H9 (cell line): ENCODE results near the gene PREX1. TPM values are rescaled to one million over a fixed set of nuclear protein-coding genes. Genes with fewer than 3 reads are reported as not detected.

ENCODE experiments used
- DNase-seq: peaks from one replicate; pipeline ENCODE4 v3.0.0-alpha.2; 2017
- H2AFZ ChIP-seq: one replicate; pipeline ENCODE4 v1.6.1; 2013; ENCODE audit warnings: mild to moderate bottlenecking, low read length, control low read depth, moderate library complexity
- H2AK5ac ChIP-seq: 2 replicates; pipeline ENCODE4 v1.6.1; 2013; ENCODE audit warnings: low read length, control low read depth, mixed read lengths; ENCODE audit not compliant: insufficient read length
- H2BK120ac ChIP-seq: one replicate; pipeline ENCODE4 v1.6.1; 2013; ENCODE audit warnings: low read depth, mild to moderate bottlenecking, low read length, control low read depth, inconsistent platforms; ENCODE audit not compliant: poor library complexity, severe bottlenecking
- H2BK12ac ChIP-seq: 2 replicates; pipeline ENCODE4 v1.6.1; 2013; ENCODE audit warnings: low read length, control low read depth, mixed read lengths, low read depth; ENCODE audit not compliant: insufficient read length
- H2BK15ac ChIP-seq: 2 replicates; pipeline ENCODE4 v1.6.1; 2013; ENCODE audit warnings: low read depth, low read length, control low read depth
- H2BK20ac ChIP-seq: one replicate; pipeline ENCODE4 v1.6.1; 2013; ENCODE audit warnings: low read depth, mild to moderate bottlenecking, low read length, control low read depth, inconsistent platforms; ENCODE audit not compliant: poor library complexity, severe bottlenecking
- H2BK5ac ChIP-seq: 2 replicates; pipeline ENCODE4 v1.6.1; 2013; ENCODE audit warnings: low read length, control low read depth, mixed read lengths; ENCODE audit not compliant: insufficient read length
- H3K14ac ChIP-seq: 2 replicates; pipeline ENCODE4 v1.6.1; 2013; ENCODE audit warnings: low read length, control low read depth; ENCODE audit not compliant: insufficient read depth
- H3K18ac ChIP-seq: 2 replicates; pipeline ENCODE4 v1.6.1; 2013; ENCODE audit warnings: low read depth, mild to moderate bottlenecking, mixed read lengths, low read length, control low read depth; ENCODE audit not compliant: insufficient read length
- H3K23ac ChIP-seq: 2 replicates; pipeline ENCODE4 v1.6.1; 2013; ENCODE audit warnings: low read length, control low read depth, mixed read lengths, low read depth; ENCODE audit not compliant: insufficient read length
- H3K23me2 ChIP-seq: 2 replicates; pipeline ENCODE4 v1.6.1; 2013; ENCODE audit warnings: low read depth, mild to moderate bottlenecking, mixed read lengths, low read length, control low read depth; ENCODE audit not compliant: insufficient read length, poor library complexity, severe bottlenecking
- H3K27ac ChIP-seq: 2 replicates; pipeline ENCODE4 v1.5.1; 2013; ENCODE audit warnings: low read length, control low read depth, mixed read lengths, low read depth; ENCODE audit not compliant: insufficient read length
- H3K27me3 ChIP-seq: 2 replicates; pipeline ENCODE4 v1.6.1; 2013; ENCODE audit warnings: low read length, control low read depth, inconsistent platforms; ENCODE audit not compliant: insufficient read depth
- H3K4ac ChIP-seq: 2 replicates; pipeline ENCODE4 v1.6.1; 2013; ENCODE audit warnings: low read depth, mild to moderate bottlenecking, control low read depth, inconsistent platforms, low read length, moderate library complexity
- H3K4me1 ChIP-seq: 2 replicates; pipeline ENCODE4 v1.6.1; 2013; ENCODE audit warnings: low read length, control low read depth, inconsistent platforms; ENCODE audit not compliant: insufficient read depth
- H3K4me2 ChIP-seq: 2 replicates; pipeline ENCODE4 v1.6.1; 2013; ENCODE audit warnings: low read length, control low read depth, mixed read lengths; ENCODE audit not compliant: insufficient read length, insufficient read depth
- H3K56ac ChIP-seq: 2 replicates; pipeline ENCODE4 v1.6.1; 2013; ENCODE audit warnings: low read depth, mild to moderate bottlenecking, mixed read lengths, low read length, control low read depth; ENCODE audit not compliant: insufficient read length
- H3K79me1 ChIP-seq: 2 replicates; pipeline ENCODE4 v1.6.1; 2013; ENCODE audit warnings: low read depth, mild to moderate bottlenecking, moderate library complexity, low read length, control low read depth, inconsistent platforms; ENCODE audit not compliant: insufficient read depth, poor library complexity, severe bottlenecking
- H3K79me2 ChIP-seq: 2 replicates; pipeline ENCODE4 v1.6.1; 2013; ENCODE audit warnings: low read length, control low read depth, inconsistent platforms; ENCODE audit not compliant: insufficient read depth
- H3K9ac ChIP-seq: 2 replicates; pipeline ENCODE4 v1.6.1; 2013; ENCODE audit warnings: low read length, control low read depth, mixed read lengths; ENCODE audit not compliant: insufficient read length; ENCODE audit errors: extremely low read depth
- H3K9me3 ChIP-seq: one replicate; pipeline ENCODE4 v1.6.1; 2013; ENCODE audit warnings: low read depth, low read length, inconsistent platforms; ENCODE audit not compliant: control insufficient read depth
- H3T11ph ChIP-seq: one replicate; pipeline ENCODE4 v1.6.1; 2013; ENCODE audit warnings: mild to moderate bottlenecking, low read length, control low read depth, inconsistent platforms
- H4K20me1 ChIP-seq: one replicate; pipeline ENCODE4 v1.6.1; 2013; ENCODE audit not compliant: control insufficient read depth, insufficient read length, insufficient read depth
- H4K5ac ChIP-seq: 2 replicates; pipeline ENCODE4 v1.6.1; 2013; ENCODE audit warnings: low read depth, mild to moderate bottlenecking, mixed read lengths, low read length, control low read depth; ENCODE audit not compliant: insufficient read length
- H4K8ac ChIP-seq: replicated peaks from 2 replicates; pipeline ENCODE4 v1.6.1; 2013; ENCODE audit warnings: low read length, control low read depth, mixed read lengths, low read depth; ENCODE audit not compliant: insufficient read length
- H4K91ac ChIP-seq: 2 replicates; pipeline ENCODE4 v1.6.1; 2013; ENCODE audit warnings: low read depth, mild to moderate bottlenecking, moderate library complexity, mixed read lengths, low read length, control low read depth; ENCODE audit not compliant: insufficient read length
- H3K27ac Mint-ChIP-seq, 3 experiments: 2 replicates in 2 of 3; 3 replicates in 1 of 3; pipeline ENCODE4 v1.8.0; 2020 to 2021; ENCODE audit warnings: mixed read lengths in 3 of 3, mild to moderate bottlenecking in 1 of 3, moderate library complexity in 1 of 3
- H3K27me3 Mint-ChIP-seq: 2 replicates; pipeline ENCODE4 v1.8.0; 2021; ENCODE audit warnings: low read depth, mild to moderate bottlenecking, moderate library complexity, mixed read lengths
- H3K36me3 Mint-ChIP-seq, 3 experiments: 2 replicates in 2 of 3; 3 replicates in 1 of 3; pipeline ENCODE4 v1.8.0; 2020 to 2021; ENCODE audit warnings: low read depth in 3 of 3, mixed read lengths in 3 of 3; ENCODE audit not compliant: insufficient read depth in 1 of 3
- H3K4me1 Mint-ChIP-seq, 2 experiments: 2 replicates each; pipeline ENCODE4 v1.8.0; 2020; ENCODE audit warnings: mixed read lengths in 2 of 2
- H3K4me3 Mint-ChIP-seq, 2 experiments: 2 replicates in 1 of 2; 3 replicates in 1 of 2; pipeline ENCODE4 v1.8.0; 2020 to 2021; ENCODE audit warnings: mild to moderate bottlenecking in 2 of 2, mixed read lengths in 2 of 2, moderate library complexity in 1 of 2
- H3K9me3 Mint-ChIP-seq, 2 experiments: 2 replicates in 1 of 2; 3 replicates in 1 of 2; pipeline ENCODE4 v1.8.0; 2020; ENCODE audit warnings: mild to moderate bottlenecking in 2 of 2, mixed read lengths in 2 of 2, moderate library complexity in 1 of 2
- CTCF ChIP-seq: fragments of 200-600 bp; sonication (generic); conservative IDR thresholded peaks from 3 replicates; pipeline ENCODE4 v1.8.0; 2021; ENCODE audit warnings: antibody characterized with exemption, mild to moderate bottlenecking
- WGBS: extraction: QIAGEN DNeasy Blood & Tissue Kit; methylation state at CpG from one replicate; pipeline ENCODE4 v1.1.7; 2013; ENCODE audit warnings: missing lambda C conversion rate, low lambda C conversion rate, mixed read lengths; ENCODE audit not compliant: insufficient read length; ENCODE audit errors: extremely low coverage; 5-methylcytosine and 5-hydroxymethylcytosine counted together
- total RNA-seq: library from RNA; stranded (reverse); gene quantifications from 2 replicates; pipeline ENCODE4 v1.2.1, GENCODE V29; 2021

PREX1 gene
- total RNA-seq, 1 experiment from 2014 or later, result 6.6 TPM

GRCh38 chr20:48720256-48720985 is 107.4 kb downstream of the PREX1 start:
- H4K5ac ChIP-seq, result no peak overlapping the region
- no peak overlapping the region for H2BK5ac ChIP-seq
- no peak overlapping the region for H3K4me2 ChIP-seq
- H2AK5ac ChIP-seq, result no peak overlapping the region
- H3K27me3 ChIP-seq, result no peaks in the 10 kb centered on the region
- no peak overlapping the region for H3K4ac ChIP-seq
- no peak overlapping the region for H3K27ac ChIP-seq
- no peak overlapping the region for H3K9ac ChIP-seq
- H4K20me1 ChIP-seq, result no peaks in the 10 kb centered on the region
- Mint-ChIP-seq H3K27me3 (peaks cover 3% of the 10 kb centered on the region), H3K9me3 (no peaks in the 10 kb centered on the region), H3K4me3 (no peak overlapping the region), H3K27ac (peak overlapping the region in 1 of 3 experiments; percentile 20; a peak in 4 of 7 replicates), H3K36me3 (no peaks in the 10 kb centered on the region), H3K4me1 (peaks cover 7 to 24% of the 10 kb centered on the region in 2 experiments; a peak in 3 of 4 replicates)
- no peak overlapping the region for H3K18ac ChIP-seq
- no peaks in the 10 kb centered on the region for H3K9me3 ChIP-seq
- no peak overlapping the region for H2BK120ac ChIP-seq
- no peak for TF ChIP-seq CTCF
- H4K91ac ChIP-seq, result no peak overlapping the region
- H3T11ph ChIP-seq, result no peak overlapping the region
- no peak for DNase-seq
- no CpG with 5 or more reads among the region's 13 CpGs for WGBS
- no peak overlapping the region for H3K56ac ChIP-seq
- H3K14ac ChIP-seq, result no peak overlapping the region
- no peak overlapping the region for H3K23ac ChIP-seq
- H3K79me2 ChIP-seq, result no peaks in the 10 kb centered on the region
- no peaks in the 10 kb centered on the region for H3K23me2 ChIP-seq
- no peak overlapping the region for H2BK20ac ChIP-seq
- H2BK12ac ChIP-seq, result no peak overlapping the region
- H3K79me1 ChIP-seq, result no peaks in the 10 kb centered on the region
- H4K8ac ChIP-seq, result no peak overlapping the region
- H2BK15ac ChIP-seq, result no peak overlapping the region
- H2AFZ ChIP-seq, result no peak overlapping the region
- no peaks in the 10 kb centered on the region for H3K4me1 ChIP-seq
